ENCODE results near the gene IKBIP.

Gene IKBIP

DNA sequence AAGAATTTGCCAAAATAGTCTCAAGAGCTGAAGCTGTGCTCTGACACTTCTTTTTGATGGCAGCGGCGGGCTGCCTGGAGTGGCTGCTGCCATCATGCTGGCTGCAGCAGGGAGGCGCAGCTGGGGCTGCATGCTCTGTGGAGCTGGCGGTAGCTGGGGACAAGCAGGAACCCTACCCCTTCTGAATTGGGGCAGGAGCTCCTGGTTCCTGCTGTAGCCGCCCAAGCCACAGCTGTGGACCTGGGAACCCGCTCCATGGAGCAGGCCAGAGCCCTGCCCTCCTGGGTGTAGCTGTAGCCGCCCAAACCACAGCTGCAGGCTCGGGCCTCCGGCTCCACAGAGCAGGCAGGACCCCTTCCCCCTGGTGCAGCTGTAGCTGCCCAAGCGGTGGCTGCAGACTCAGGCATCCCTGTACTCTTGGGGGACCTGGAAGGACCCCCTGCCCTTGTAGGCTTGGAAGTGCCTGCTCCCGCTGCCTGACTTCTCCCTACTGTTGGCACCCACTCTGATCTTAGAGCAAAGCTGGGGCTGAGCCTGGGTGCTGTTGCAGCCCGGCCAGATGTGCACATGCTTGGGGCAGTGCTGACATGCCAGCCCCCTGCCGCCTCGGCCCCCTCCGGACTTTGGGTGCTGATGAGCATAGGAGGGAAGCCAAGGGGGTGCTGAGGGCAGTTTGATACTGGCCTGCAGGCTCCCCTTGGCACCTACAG lies 33.8 kb upstream of the IKBIP start:
- no peaks in the 10 kb centered on the region for H3K9me3 ChIP-seq (ENCODE audit: control insufficient read depth, insufficient read depth, low read depth, low read length)
- peaks cover 34 to 74% of the 10 kb centered on the region in 2 experiments for H3K36me3 ChIP-seq (ENCODE audit: control insufficient read depth in 2 of 2, insufficient read depth in 1 of 2, low read length in 2 of 2)
- H3K4me1 ChIP-seq (ENCODE audit: control insufficient read depth, insufficient read depth, low read length): no peaks in the 10 kb centered on the region
- no peak overlapping the region for H3K4me3 ChIP-seq (ENCODE audit: low read depth, low read length)
- no peak overlapping the region for H3K27ac ChIP-seq (ENCODE audit: extremely low read depth, low read depth, low read length)
- TF ChIP-seq ZBTB20 (tag by site-specific recombination; IDR thresholded peaks at IDR 0.05): no peak
- TF ChIP-seq, protein P1, sequence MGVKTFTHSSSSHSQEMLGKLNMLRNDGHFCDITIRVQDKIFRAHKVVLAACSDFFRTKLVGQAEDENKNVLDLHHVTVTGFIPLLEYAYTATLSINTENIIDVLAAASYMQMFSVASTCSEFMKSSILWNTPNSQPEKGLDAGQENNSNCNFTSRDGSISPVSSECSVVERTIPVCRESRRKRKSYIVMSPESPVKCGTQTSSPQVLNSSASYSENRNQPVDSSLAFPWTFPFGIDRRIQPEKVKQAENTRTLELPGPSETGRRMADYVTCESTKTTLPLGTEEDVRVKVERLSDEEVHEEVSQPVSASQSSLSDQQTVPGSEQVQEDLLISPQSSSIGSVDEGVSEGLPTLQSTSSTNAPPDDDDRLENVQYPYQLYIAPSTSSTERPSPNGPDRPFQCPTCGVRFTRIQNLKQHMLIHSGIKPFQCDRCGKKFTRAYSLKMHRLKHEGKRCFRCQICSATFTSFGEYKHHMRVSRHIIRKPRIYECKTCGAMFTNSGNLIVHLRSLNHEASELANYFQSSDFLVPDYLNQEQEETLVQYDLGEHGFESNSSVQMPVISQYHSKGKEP (tag by site-specific recombination; IDR thresholded peaks at IDR 0.05): peak; percentile 46
- CTCF ChIA-PET: interaction anchor here (0.7 to 1.7 kb wide), 2 partner anchors 106 to 190 kb away, joined by 4 read pairs; no protein-coding TSS in a partner anchor
- POLR2A ChIA-PET: interaction anchor here (0.6 to 1.4 kb wide), 2 partner anchors 36 to 84 kb away, joined by 3 read pairs; no protein-coding TSS in a partner anchor

DNA sequence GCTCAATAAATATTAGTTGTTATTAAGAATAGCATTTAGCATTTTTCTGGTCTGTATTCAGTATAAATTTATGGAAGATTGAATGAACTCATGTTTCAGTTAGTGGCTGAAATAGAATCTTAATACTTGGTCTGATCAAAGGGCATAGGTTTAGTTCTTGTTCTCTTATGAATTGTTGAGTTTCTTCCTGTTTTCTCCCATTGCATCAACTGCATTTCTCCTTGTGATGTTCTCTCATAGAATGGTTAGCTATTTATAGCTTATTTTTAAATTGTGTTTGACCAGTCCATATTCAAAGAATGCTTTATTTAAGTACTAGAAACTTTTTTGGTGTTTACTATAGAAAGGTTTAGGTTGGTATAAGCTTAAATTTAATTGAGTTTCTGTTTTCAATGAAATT lies 30.3 kb upstream of the IKBIP start:
- CTCF ChIA-PET: interaction anchor here (0.6 to 0.9 kb wide), 2 partner anchors 108 to 136 kb away, joined by 3 read pairs; no protein-coding TSS in a partner anchor
- H3K4me1 ChIP-seq (ENCODE audit: control insufficient read depth, insufficient read depth, low read length): no peaks in the 10 kb centered on the region
- POLR2A ChIA-PET: no interaction called here

DNA sequence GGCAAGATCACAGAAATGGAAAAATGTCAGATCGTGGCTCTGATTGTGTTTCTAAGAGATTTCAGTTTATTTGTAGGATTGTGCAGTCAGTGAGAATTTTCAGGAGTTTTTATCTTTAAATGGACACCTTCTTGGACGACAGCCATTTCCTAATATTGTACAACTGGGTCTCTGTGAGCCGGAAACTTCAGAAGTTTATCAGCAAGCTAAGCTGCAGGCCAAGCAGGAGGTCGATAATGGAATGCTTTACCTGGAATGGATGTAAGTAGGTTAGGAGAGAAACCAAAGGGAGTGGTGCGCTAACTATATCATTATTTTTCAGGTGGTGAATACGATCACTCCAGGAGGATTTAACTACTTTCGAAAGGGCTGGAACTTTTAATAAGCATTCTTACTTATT lies 26.9 kb upstream of the IKBIP start:
- TF ChIP-seq ZNF791 (tag by site-specific recombination; IDR thresholded peaks at IDR 0.05): no peak
- TF ChIP-seq ZNF114 (tag by site-specific recombination; IDR thresholded peaks at IDR 0.05): no peak
- TF ChIP-seq, protein P2, sequence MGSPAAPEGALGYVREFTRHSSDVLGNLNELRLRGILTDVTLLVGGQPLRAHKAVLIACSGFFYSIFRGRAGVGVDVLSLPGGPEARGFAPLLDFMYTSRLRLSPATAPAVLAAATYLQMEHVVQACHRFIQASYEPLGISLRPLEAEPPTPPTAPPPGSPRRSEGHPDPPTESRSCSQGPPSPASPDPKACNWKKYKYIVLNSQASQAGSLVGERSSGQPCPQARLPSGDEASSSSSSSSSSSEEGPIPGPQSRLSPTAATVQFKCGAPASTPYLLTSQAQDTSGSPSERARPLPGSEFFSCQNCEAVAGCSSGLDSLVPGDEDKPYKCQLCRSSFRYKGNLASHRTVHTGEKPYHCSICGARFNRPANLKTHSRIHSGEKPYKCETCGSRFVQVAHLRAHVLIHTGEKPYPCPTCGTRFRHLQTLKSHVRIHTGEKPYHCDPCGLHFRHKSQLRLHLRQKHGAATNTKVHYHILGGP (tag by site-specific recombination; IDR thresholded peaks at IDR 0.05): no peak
- no peak for TF ChIP-seq ZNF623 (tag by site-specific recombination; IDR thresholded peaks at IDR 0.05)
- Histone ChIP-seq H3K4me1 (ENCODE audit: control insufficient read depth, insufficient read depth, low read length) (no peaks in the 10 kb centered on the region; the same call in 1 of the 2 replicates), H3K4me3 (ENCODE audit: low read depth, low read length) (no peak overlapping the region), H3K36me3 (ENCODE audit: control insufficient read depth in 2 of 2, insufficient read depth in 1 of 2, low read length in 2 of 2) (peaks cover 45 to 49% of the 10 kb centered on the region in 2 experiments), H3K9me3 (ENCODE audit: control insufficient read depth, insufficient read depth, low read depth, low read length) (no peaks in the 10 kb centered on the region), H3K27ac (ENCODE audit: extremely low read depth, low read depth, low read length) (no peak overlapping the region)
- ChIA-PET CTCF (no interaction called here), POLR2A (no interaction called here)

More for the DNA sequence above, 30.3 kb upstream of the IKBIP start:
- TF ChIP-seq ZNF366 (tag by site-specific recombination; conservative IDR thresholded peaks at IDR 0.05) (no peak), ZNF184 (tag by site-specific recombination; IDR thresholded peaks at IDR 0.05) (no peak), ZNF341 (tag by site-specific recombination; IDR thresholded peaks at IDR 0.05; ENCODE audit: low read depth) (no peak), TRIM28 (IDR thresholded peaks at IDR 0.05; ENCODE audit: borderline replicate concordance, low read length) (no peak), HOXC10 (CRISPR knock-in tag; IDR thresholded peaks at IDR 0.05) (no peak), ZNF623 (tag by site-specific recombination; IDR thresholded peaks at IDR 0.05) (no peak), ZBTB7A (tag by site-specific recombination; IDR thresholded peaks at IDR 0.05; ENCODE audit: low read depth) (no peak), ZNF670 (tag by site-specific recombination; IDR thresholded peaks at IDR 0.05; ENCODE audit: low read depth) (no peak), ZNF664 (tag by site-specific recombination; IDR thresholded peaks at IDR 0.05) (no peak), SCRT1 (tag by site-specific recombination; IDR thresholded peaks at IDR 0.05; ENCODE audit: borderline replicate concordance) (no peak), ZNF501 (tag by site-specific recombination; IDR thresholded peaks at IDR 0.05) (no peak), ZNF10 (tag by site-specific recombination; IDR thresholded peaks at IDR 0.05) (no peak), ZNF155 (tag by site-specific recombination; IDR thresholded peaks at IDR 0.05) (no peak), ZFHX2 (tag by site-specific recombination; conservative IDR thresholded peaks at IDR 0.05) (no peak), ZNF76 (tag by site-specific recombination; IDR thresholded peaks at IDR 0.05; ENCODE audit: borderline replicate concordance, low read depth) (no peak), ZNF514 (tag by site-specific recombination; IDR thresholded peaks at IDR 0.05) (no peak), ZNF221 (tag by site-specific recombination; IDR thresholded peaks at IDR 0.05; ENCODE audit: borderline replicate concordance) (no peak)
- TF ChIP-seq, protein P3, sequence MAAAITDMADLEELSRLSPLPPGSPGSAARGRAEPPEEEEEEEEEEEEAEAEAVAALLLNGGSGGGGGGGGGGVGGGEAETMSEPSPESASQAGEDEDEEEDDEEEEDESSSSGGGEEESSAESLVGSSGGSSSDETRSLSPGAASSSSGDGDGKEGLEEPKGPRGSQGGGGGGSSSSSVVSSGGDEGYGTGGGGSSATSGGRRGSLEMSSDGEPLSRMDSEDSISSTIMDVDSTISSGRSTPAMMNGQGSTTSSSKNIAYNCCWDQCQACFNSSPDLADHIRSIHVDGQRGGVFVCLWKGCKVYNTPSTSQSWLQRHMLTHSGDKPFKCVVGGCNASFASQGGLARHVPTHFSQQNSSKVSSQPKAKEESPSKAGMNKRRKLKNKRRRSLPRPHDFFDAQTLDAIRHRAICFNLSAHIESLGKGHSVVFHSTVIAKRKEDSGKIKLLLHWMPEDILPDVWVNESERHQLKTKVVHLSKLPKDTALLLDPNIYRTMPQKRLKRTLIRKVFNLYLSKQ (tag by site-specific recombination; IDR thresholded peaks at IDR 0.05; ENCODE audit: borderline replicate concordance): no peak
- TF ChIP-seq, protein P4, sequence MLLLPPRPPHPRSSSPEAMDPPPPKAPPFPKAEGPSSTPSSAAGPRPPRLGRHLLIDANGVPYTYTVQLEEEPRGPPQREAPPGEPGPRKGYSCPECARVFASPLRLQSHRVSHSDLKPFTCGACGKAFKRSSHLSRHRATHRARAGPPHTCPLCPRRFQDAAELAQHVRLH (tag by site-specific recombination; IDR thresholded peaks at IDR 0.05): no peak
- H3K36me3 ChIP-seq (ENCODE audit: control insufficient read depth in 2 of 2, insufficient read depth in 1 of 2, low read length in 2 of 2): peaks cover 33 to 57% of the 10 kb centered on the region in 2 experiments
- H3K9me3 ChIP-seq (ENCODE audit: control insufficient read depth, insufficient read depth, low read depth, low read length): no peaks in the 10 kb centered on the region
- no peak overlapping the region for H3K4me3 ChIP-seq (ENCODE audit: low read depth, low read length)
- H3K27ac ChIP-seq (ENCODE audit: extremely low read depth, low read depth, low read length): no peak overlapping the region
